HG02885 (cell line): ENCODE results near the gene XDH.

Experiments
- ATAC-seq: cut with Tn5 transposase; IDR thresholded peaks from one replicate; pipeline ENCODE4 v1.9.1; 2021; ENCODE audit warnings: mild to moderate bottlenecking; ENCODE audit not compliant: unreplicated experiment, poor library complexity

XDH gene

GRCh38 chr2:31372097-31372496, 42.4 kb downstream of the XDH start:
- no peak for ATAC-seq

DNA sequence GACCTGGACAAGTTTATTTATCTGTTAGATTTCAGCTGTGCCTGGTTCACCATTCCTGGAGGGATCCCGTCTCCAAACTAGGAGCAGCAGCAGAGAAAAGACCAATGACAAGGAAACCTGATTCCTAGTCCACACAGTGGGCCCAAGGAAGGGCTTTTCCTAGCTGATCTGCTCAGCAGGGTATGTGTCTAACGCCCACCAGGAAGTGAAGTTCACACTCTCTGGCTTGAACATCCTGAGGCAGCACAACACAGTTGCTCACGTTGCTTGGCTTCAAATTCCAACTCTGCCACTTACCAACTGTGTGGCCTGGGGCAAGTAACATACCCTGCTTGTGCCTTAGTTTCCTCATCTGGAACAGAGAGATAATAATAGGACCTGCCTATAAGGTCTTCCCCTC, 42.9 kb downstream of the XDH start:
- no peak for ATAC-seq

GRCh38 chr2:31366733-31367132, 47.8 kb downstream of the XDH start:
- no peak for ATAC-seq

DNA sequence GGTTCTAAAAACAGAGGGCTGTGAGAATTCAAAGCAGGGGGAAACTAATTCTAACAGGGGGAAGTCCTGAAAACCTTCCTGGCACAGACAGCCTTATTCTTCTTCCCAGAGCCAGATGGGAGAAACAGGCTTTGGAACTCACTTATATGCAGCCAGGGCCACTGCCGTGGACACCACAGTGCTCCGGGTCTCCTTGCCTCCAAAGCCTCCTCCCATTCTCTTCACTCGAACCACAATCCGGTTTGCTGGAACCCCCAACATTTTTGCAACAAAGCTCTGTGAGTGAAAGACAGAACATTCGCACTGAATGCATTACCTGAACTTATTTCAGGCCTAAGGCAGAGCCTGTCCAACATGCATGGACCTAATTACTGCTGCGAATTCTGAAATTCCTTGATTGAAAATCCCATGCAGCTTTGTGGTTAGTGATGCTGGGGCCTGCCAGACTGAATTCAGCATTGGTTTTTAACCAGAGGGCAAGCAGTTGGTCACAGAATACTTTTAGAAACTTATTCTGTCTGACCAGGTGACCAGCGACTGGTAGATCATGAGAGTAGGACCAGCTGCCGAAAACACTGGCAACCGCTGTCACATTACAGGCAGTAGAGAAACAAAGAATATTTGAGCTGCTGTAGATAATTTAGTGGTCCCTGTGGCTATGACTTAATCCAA, 48.6 kb downstream of the XDH start:
- ATAC-seq = no peak

GRCh38 chr2:31365348-31365747, 49.2 kb downstream of the XDH start:
- ATAC-seq = no peak

DNA sequence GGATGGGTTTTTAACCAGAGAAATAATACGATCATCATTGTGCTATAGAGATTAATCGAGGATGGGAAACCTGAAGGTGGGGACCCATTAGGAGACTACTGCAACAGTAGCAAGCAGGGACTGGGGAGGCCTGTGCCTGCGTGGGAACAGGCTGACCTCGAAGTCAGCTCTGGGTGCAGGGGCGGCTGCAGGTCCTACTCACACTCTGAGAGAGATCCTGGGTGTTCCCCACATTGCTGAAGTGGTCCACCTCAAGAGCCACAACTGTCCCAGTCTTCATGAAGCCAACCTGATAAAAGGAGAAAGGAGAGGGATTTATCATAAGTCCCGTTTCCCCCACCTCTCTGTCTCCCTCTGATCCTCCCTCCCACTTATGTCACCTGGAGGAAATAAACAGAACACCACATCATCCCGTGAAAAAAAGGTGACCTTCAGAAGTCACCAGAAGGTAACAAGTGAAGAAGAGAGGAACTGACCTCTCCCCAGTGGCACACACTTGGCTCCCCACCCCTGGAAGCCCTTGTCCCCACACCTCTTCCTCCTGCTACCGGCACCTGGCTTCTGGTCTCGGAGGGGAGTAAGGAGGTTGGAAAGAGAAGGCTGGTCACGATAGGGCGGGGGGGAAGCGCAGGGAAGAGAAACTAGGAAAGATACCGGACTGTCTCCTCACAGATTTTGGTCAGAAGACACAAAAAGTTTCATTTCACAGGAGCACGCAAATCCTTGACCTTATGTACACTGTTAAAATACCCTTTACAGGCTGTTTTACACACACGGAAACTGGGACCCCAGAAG, 50.4 kb downstream of the XDH start:
- ATAC-seq = no peak

DNA sequence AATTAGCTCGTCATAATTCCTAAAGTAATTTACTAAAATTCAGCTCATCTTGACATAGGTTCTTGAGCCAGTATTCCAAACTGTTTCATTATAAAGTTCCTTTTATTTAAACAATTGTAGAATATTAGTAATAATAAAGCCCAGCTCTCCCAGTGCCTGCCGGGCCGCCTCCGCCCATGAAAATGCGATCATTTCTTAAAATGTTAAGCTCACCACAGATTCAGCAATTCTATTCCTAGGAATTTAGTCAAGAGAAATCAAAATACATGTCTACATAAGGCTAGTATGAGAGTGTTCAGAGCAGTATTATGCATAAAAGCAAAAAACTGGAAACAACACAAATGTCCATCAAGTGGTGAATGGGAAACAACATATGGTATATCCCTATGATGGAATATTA, 52.0 kb downstream of the XDH start:
- ATAC-seq = no peak

- no peak for ATAC-seq
Measured at GRCh38 chr2:31359229-31359628, 55.3 kb downstream of the XDH start.

DNA sequence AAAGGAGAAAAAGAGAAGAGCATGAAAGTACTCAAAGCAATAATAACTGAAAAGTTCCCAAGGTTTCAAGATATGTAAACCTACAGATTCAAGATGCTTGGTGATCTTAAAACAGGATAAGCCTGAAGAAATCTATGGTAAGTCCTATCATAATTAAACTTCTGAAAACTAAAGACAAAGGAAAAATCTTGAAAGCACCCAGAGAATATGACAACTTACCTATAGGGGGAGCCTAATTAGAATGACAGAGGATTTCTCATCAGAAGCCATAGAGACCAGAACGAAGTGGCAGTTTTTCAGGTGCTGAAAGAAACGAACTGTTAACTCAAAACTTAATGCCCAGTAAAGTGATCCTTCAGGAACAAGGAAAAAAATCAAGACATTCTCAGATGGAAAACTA, 59.7 kb downstream of the XDH start:
- ATAC-seq = no peak

- no peak for ATAC-seq
Measured at GRCh38 chr2:31353179-31353578, 61.4 kb downstream of the XDH start.

GRCh38 chr2:31349684-31350083, 64.9 kb downstream of the XDH start:
- ATAC-seq = no peak

DNA sequence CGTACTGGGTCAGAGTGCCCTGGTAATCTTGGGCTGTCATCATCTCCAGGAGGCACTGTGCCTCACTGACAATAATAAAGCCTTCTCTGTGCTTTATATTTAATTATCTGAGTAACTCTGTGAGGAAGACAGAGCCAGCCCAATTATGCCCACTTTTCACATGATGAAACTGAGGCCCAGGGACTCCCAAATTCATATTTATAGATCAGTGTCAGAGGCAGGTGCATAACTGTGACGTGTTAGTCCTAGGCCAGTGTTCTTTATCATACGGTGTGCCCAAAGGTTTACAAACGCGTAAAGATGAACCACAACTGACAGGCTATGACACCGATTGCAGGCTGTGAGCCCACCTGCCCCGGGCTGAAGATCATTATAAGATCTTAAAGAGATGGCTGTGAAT, 65.4 kb downstream of the XDH start:
- ATAC-seq = no peak

GRCh38 chr2:31348618-31349017, 65.9 kb downstream of the XDH start:
- ATAC-seq = no peak

DNA sequence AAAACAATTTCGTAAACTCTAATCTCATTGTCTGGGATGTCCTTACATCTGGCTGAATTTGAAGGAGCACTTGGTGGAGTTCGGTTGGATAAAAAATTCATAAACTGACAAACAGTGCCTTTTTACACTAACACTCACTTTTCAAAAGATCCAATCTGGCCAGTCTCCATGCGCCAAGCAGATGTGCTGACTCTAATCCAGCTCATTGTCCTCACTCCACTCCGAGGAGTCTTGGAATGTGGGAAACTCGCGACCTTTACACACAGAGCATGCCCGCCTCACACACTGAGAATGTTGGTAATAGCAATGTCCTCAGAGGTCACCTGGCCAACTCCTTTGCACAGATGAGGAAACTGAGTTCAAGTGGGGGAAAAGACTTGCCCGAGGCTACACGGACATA, 66.8 kb downstream of the XDH start:
- no peak for ATAC-seq

- ATAC-seq = no peak
Measured at GRCh38 chr2:31347319-31347718, 67.2 kb downstream of the XDH start.

DNA sequence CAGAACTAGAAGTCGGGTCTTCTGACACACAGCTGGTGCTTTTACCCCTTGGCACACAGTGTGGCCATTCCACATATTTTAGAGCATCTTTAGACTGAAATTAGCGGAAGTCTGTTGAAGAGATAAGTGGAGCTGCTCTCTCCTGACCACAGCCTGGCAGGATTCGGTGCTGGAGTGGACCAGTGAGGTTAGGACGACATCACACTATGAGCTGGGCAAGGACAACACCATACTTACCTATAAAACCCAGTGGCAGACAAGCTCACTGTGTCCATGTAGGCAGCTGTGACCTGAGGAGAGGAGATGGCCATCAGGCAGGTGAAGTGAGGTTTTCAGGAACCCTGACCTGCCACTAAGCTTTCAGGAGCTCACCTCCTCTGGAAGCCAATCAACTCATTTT, 70.1 kb downstream of the XDH start:
- no peak for ATAC-seq

- no peak for ATAC-seq
Measured at GRCh38 chr2:31341351-31341750, 73.2 kb downstream of the XDH start.

DNA sequence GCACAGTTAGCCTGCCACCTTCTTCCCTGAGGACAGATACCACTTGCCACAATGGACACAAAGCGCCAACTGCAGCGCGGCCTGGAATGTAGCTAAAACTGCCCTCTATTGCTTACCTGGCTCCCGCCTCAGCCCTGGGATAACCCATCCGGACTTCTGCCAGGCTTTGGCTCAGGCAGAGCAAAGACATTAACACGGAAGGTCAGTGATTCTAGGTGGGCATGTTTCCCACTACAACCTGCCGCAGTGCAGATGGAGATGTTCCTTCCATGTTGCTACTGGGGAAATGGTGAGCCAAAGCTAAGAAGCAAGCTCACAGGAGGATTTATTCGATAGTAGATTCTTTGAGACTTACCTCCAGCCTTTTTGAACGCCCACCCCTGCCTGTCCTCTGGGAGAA, 74.8 kb downstream of the XDH start:
- ATAC-seq = no peak

DNA sequence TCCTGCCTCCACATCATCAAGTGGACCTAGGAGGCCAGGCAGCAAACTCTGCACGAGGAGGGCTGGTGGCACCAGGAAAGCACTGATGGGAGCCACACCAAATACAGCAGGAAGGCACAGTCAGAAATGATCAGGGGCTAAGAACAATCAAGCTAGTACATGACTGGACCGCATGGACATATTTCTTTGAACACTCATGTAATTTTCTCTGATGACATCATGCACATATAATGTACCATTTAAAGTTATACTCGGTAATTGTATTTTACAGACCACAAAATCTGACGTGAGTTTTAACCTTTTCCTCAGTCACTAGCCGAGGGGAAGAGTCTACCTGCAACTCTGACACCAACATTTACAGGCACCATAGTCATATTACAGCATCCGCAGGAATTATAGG, 76.7 kb downstream of the XDH start:
- ATAC-seq = no peak

GRCh38 chr2:31337197-31337596, 77.3 kb downstream of the XDH start:
- ATAC-seq = no peak

- ATAC-seq = no peak
Measured at GRCh38 chr2:31335921-31336585, 78.5 kb downstream of the XDH start.
